ELF-1 (cell line): ENCODE results near the gene RNASE13.

ENCODE experiments used
- DNase-seq: peaks from one replicate; pipeline ENCODE4 v3.0.0-alpha.2; 2016; ENCODE audit warnings: low read depth, low spot score

The RNASE13 gene

DNA sequence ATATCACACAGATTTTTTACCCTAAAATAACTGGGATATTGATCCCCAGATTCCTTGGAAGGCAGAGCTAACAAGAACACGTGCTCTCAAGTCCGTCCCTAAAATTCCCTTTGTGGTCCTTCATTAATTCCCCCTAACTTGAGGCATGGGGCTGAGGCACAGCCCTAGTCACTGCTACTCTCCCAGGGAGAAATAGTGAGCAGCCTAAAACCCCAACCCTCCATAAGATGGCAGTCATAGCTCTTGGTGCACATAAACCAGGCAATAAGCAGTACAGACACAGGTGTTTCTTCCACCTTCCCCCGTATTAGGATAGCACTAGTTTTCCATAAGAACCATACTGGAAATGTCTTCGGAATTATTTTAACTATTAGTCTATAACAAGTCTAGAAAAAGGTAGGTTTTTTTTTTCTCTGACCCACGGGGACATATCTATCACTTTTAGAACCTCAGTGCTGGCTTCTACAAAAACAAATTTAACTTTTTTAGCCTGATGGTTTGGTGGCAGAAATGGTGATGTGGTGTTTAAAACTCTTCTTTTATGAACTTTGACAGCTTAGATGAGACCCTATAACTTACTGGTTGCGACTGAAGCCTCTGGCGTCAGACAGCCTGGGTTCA, 32.4 kb upstream of the RNASE13 start:
- peak; percentile 14 for DNase-seq

- DNase-seq: no peak
Observed at GRCh38 chr14:21063479-21063878, 28.9 kb upstream of the RNASE13 start.

DNA sequence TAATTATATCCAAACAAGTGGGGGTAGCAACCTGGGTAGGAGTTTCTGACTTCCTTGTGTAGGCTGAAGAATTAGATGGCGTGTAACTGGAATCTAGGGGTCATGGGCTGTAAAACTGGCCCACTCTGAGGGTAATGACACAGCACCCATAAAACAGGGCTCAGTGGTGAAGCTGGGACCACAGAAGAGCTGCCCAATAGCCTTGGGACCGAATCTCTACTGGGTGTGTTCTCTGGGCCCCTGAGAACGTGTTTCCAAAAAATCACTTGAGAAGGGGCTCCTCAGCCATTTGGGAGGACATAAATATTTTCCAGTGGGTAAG, 26.7 kb upstream of the RNASE13 start:
- DNase-seq: no peak

- DNase-seq: no peak
Observed at GRCh38 chr14:21060614-21061346, 26.2 kb upstream of the RNASE13 start.

GRCh38 chr14:21059842-21060613, 25.4 kb upstream of the RNASE13 start:
- no peak for DNase-seq

- DNase-seq: no peak
Observed at GRCh38 chr14:21058903-21059302, 24.3 kb upstream of the RNASE13 start.

DNA sequence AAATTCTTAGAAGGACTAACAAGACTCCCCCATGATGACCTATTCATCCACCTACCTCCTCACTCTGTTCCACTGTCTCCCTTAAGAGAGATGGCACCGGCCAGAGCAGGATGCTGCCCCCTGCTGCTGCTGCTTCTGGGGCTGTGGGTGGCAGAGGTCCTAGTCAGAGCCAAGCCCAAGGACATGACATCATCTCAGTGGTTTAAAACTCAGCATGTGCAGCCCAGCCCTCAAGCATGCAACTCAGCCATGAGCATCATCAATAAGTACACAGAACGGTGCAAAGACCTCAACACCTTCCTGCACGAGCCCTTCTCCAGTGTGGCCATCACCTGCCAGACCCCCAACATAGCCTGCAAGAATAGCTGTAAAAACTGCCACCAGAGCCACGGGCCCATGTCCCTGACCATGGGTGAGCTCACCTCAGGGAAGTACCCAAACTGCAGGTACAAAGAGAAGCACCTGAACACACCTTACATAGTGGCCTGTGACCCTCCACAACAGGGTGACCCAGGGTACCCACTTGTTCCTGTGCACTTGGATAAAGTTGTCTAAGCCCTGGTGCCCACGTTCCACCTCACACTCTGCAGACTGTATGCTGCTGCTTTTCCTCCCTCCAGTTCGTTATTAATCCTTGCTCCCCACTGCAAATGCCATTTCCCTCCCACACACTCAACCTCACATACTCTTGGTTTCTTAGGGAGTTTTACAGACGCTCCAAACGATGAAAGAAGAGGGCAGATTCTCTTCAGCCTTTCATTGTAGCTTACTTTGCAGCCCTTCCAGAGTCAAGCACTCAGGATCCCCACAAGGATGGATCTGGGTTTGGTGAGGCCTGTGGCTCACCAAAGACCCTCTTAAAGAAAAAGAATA, 23.4 kb upstream of the RNASE13 start, which contains the start of gene RNASE8:
Gene RNASE8 (plus strand): TSS at position 20 of the 873 bp plus-strand sequence. CDS start 71 bp downstream, at position 91.
- DNase-seq: no peak

DNA sequence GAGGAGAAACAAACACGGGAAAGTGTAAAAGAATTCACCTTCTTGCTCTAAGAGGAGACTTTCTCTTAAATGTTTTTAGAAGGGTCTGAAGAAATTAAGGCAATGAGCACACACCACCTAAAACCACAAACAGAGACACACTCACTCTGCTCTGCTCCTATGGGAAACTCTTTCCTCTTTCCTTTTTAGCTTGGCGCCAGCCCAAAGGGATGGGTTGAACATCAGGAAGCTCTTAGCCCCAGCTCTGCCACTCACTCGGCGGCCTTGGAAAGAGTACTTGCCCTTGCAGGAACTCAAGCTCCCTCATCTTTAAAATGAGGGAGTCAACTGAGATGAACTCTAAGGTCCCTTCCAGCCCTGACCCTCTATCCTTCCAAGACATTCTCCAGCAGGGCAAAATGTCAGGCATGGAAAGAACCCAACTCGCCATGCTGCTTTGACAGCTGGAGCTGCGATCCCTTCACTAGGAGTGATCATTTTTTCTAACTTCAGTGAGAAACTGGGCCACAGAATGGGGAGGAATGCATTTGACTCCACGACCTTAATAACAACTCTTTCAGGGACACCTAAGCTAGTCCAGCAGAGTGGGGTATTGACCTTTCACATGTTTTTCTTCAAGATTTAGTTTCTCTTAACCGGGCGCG, 22.0 kb upstream of the RNASE13 start:
- no peak for DNase-seq

GRCh38 chr14:21055432-21056117, 21.0 kb upstream of the RNASE13 start:
- DNase-seq: no peak

GRCh38 chr14:21054768-21055145, 20.1 kb upstream of the RNASE13 start:
- DNase-seq: no peak

GRCh38 chr14:21054123-21054767, 19.6 kb upstream of the RNASE13 start:
- DNase-seq: no peak

GRCh38 chr14:21053184-21054122, 18.8 kb upstream of the RNASE13 start:
- DNase-seq: no peak

GRCh38 chr14:21050597-21050996, 16.0 kb upstream of the RNASE13 start:
- no peak for DNase-seq

DNA sequence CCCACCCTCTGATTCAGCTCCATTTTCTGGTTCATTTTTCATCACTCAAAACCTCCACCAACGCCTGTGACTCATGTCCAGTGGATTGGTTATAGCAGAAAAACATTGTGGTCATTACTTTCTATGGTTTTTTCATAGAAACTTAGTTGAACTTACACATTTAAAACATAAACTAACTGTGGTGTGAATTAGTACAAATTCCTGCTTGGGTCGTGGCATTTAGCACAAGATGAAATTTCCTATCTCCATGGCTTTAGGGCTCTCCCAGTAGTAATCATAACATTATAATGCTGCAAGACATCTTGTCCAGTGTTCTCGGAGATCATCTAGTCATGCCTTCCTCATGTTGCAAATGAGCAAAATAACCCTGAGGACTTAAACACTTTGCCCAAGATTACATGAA, 14.7 kb upstream of the RNASE13 start:
- no peak for DNase-seq

DNA sequence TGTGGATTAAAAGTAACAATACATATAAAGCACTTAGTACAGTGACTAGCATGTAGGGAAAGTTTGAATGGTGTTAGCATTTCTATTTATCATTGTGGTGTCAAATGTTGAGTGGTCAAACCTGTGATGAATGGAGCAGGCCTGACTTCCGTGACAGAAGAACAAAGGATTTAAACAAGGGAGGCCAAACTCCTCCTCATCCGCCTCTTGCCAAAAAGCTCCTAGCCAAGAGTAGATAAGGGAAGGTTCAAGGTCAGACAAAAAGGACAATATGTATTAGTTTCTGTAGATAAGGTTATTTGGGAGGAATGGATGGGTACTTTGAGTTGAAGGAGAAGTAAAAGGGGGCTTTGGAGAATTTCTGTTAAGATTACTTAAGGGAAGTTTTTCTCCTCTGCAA, 14.0 kb upstream of the RNASE13 start:
- no peak for DNase-seq

DNA sequence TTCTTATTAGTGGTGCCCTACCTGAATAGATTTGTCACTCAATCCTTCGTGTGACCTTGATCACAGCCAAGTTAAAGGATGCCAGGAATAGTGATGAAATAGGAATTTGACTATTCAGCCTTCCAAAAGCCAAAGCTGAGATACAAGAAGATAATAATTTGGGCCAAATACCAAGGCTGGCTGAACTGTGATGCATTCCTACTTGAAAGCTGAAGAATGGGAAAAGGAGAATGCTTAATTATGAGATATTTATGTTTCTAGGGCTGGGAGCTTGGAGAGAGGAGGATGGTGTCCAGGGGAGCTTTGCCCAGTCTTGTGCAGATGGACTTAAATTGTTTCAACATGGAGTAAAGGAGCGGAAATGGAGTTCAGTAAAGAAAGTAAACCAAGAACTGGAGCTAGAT, 12.8 kb upstream of the RNASE13 start:
- DNase-seq: no peak

DNA sequence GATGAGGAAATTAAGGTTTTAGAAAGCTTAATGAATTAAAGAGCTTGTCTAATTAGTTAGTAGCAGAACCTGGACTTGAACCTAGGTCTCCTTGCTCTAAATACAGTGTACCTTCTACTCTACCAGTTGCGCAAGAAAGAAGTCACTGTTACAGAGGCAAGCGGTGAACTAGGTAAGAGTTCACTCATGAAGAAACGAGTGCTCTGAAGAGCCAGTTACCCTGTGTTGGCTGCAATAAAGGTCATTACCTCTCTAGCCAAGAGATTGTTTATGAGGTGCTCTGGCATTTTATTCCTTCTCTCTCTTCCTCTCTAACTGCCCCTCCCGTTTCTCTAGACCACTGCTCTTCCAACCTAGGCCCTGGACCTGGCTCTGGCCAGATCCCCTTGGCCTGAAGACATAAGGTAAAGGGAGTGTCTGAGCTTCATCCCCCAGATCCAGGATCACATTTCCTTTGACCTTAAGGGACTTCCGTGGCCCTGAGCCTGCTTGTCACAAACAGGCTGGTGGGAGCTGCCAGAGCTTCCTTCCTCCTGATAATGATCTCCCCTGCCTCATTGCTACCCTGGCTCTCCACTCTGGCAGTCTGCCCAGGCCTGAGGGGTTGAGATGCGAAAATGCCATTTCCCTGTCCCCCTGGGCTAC, 9.5 kb upstream of the RNASE13 start:
- peak; percentile 82 for DNase-seq

GRCh38 chr14:21043387-21043973, 8.9 kb upstream of the RNASE13 start:
- no peak for DNase-seq
